ENCODE results near the gene DGKD. TPM values are rescaled to one million over a fixed set of nuclear protein-coding genes. Genes with fewer than 3 reads are reported as not detected.
"Not testable (repeated sequence)": the region's sequence is repeated elsewhere in the genome, so short reads cannot be mapped to it uniquely, and the experiment has no call there.

DGKD gene
- total RNA-seq, 2 donors from 2014 or later, result 21.5 to 63.1 TPM

- intact Hi-C loops (cut with DNase I), result no loop called here
- no peaks in the 10 kb centered on the region for H3K9me3 ChIP-seq
- H3K4me3 ChIP-seq, result no peak overlapping the region
- no peak for TF ChIP-seq CTCF (IDR thresholded peaks at IDR 0.05)
- no peak for TF ChIP-seq POLR2A (IDR thresholded peaks at IDR 0.05)
- no peak for TF ChIP-seq POLR2AphosphoS5 (IDR thresholded peaks at IDR 0.05)
- peak overlapping the region; percentile 45 to 72 for H3K27ac ChIP-seq
- H3K36me3 ChIP-seq, result no peaks in the 10 kb centered on the region
- H3K27me3 ChIP-seq (replicated peaks; ENCODE audit: insufficient read depth), result no peaks in the 10 kb centered on the region
- DNase-seq (ENCODE audit: low spot score), result no peak
- 77% methylated on average over 8 of the region's 8 CpGs for WGBS
- H3K4me1 ChIP-seq (replicated peaks), result peaks cover 8% of the 10 kb centered on the region
Observed at GRCh38 chr2:233372855-233373254, 18.6 kb downstream of the DGKD start.

GRCh38 chr2:233373316-233373715 is 19.0 kb downstream of the DGKD start:
- intact Hi-C loops (cut with DNase I), result no loop called here
- DNase-seq (ENCODE audit: low spot score), result no peak
- Histone ChIP-seq H3K27ac (peak overlapping the region in 1 of 2 donors; percentile 72), H3K4me3 (no peak overlapping the region), H3K4me1 (replicated peaks) (peaks cover 8% of the 10 kb centered on the region), H3K9me3 (no peaks in the 10 kb centered on the region), H3K27me3 (replicated peaks; ENCODE audit: insufficient read depth) (no peaks in the 10 kb centered on the region), H3K36me3 (no peaks in the 10 kb centered on the region)
- WGBS, result 67% methylated on average over 5 of the region's 5 CpGs
- TF ChIP-seq CTCF (IDR thresholded peaks at IDR 0.05) (no peak), POLR2A (IDR thresholded peaks at IDR 0.05) (no peak), POLR2AphosphoS5 (IDR thresholded peaks at IDR 0.05) (no peak)

GRCh38 chr2:233374776-233375175 is 20.5 kb downstream of the DGKD start:
- H3K27me3 ChIP-seq (replicated peaks; ENCODE audit: insufficient read depth); H3K36me3 ChIP-seq; H3K4me3 ChIP-seq; intact Hi-C loops (cut with DNase I); H3K4me1 ChIP-seq (replicated peaks); DNase-seq (ENCODE audit: low spot score); H3K9me3 ChIP-seq: not testable (repeated sequence)
- TF ChIP-seq POLR2AphosphoS5 (IDR thresholded peaks at IDR 0.05), result peak; percentile 11
- H3K27ac ChIP-seq, result peak overlapping the region; percentile 19 to 72
- WGBS, result 79% methylated on average over 11 of the region's 11 CpGs

GRCh38 chr2:233375490-233376314 is 21.4 kb downstream of the DGKD start:
- Histone ChIP-seq H3K4me1 (replicated peaks) (peaks cover 4% of the 10 kb centered on the region), H3K9me3 (no peaks in the 10 kb centered on the region), H3K27ac (peak overlapping the region in 1 of 2 donors; percentile 72), H3K4me3 (no peak overlapping the region), H3K36me3 (no peaks in the 10 kb centered on the region), H3K27me3 (replicated peaks; ENCODE audit: insufficient read depth) (no peaks in the 10 kb centered on the region)
- WGBS, result 75% methylated on average over 10 of the region's 10 CpGs
- no peak for TF ChIP-seq POLR2AphosphoS5 (IDR thresholded peaks at IDR 0.05)
- TF ChIP-seq CTCF (IDR thresholded peaks at IDR 0.05), result no peak
- no peak for TF ChIP-seq POLR2A (IDR thresholded peaks at IDR 0.05)
- no peak for DNase-seq (ENCODE audit: low spot score)
- intact Hi-C loops (cut with DNase I), result no loop called here

GRCh38 chr2:233379034-233379433 is 24.7 kb downstream of the DGKD start:
- 86% methylated on average over 6 of the region's 6 CpGs for WGBS
- H3K36me3 ChIP-seq, result no peaks in the 10 kb centered on the region
- no peaks in the 10 kb centered on the region for H3K27me3 ChIP-seq (replicated peaks; ENCODE audit: insufficient read depth)
- H3K4me1 ChIP-seq (replicated peaks), result no peaks in the 10 kb centered on the region
- no peak for DNase-seq (ENCODE audit: low spot score)
- no peaks in the 10 kb centered on the region for H3K9me3 ChIP-seq
- TF ChIP-seq POLR2AphosphoS5 (IDR thresholded peaks at IDR 0.05) (no peak), CTCF (IDR thresholded peaks at IDR 0.05) (no peak), POLR2A (IDR thresholded peaks at IDR 0.05) (no peak)
- H3K27ac ChIP-seq, result peak overlapping the region in 1 of 2 donors; percentile 20
- intact Hi-C loops (cut with DNase I), result no loop called here
- H3K4me3 ChIP-seq, result no peak overlapping the region

All from prostate gland (tissue), 2 donors.